ENCODE measurements around the gene FHOD3.
"Not testable (repeated sequence)": the region's sequence is repeated elsewhere in the genome, so short reads cannot be mapped to it uniquely, and the experiment has no call there.

Gene FHOD3

DNA sequence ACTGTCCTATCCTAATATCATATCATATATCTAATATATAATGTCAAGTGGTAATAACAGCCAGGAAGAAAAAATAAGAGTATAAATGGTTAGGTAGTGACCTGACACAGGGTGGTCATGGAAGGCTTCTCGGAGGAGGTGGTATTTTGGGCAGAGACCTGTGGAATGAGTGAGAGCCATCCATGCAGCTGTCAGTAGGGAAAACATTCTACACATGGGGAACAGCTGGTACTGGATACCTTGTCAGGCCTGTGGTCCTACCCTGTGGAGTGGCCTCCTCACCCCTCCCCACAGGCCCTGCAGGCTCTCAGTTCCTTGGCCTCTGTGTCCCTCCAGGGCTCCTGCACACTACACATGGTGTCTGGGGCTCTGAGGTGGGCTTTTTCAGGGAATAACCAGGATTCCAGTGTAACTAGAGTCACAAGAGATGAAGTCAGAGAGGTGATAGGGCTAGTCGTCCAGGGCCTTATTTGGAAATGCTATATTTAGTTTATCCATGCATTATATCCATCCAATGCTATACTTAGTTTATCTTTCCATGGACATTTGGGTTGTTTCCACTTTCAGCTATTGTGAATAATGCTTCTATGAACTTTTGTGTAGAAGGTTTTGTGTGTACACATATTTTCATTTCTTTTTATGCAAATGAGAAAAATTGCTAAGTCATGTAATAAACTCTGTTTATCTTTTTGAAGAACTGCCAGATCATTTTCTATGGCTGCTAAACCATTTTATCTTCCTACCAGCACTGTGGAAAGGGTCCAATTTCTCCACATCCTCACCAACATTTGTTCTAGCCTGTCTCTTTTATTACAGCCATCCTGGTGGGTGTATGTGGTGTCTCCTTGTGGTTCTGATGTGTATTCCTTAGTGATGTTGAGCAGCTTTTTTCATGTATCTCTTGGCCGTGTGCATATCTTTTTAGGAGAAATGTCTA lies 455.7 kb downstream of the FHOD3 start:
- no peak for DNase-seq (ENCODE audit: low read depth in 3 of 3)

DNA sequence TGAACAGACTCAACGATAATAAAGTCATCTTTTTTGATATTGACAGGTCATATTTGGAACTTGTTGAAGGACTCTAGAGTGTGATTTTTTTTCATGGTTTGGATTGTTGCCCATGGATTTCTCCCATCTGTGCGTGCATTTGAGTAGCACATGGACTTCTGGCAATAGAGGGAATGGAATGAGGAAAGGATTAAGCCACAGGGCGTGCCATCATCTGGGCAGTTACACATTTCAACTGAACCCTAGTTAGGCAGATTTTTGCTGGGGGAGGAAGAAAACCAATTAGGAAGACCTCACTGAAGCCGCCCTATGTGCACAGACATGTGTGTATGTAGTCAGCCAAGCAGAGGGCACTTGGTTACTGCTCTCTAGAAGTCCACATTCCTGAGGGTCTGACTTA lies 458.7 kb downstream of the FHOD3 start:
- DNase-seq (ENCODE audit: low read depth in 3 of 3), result no peak

DNA sequence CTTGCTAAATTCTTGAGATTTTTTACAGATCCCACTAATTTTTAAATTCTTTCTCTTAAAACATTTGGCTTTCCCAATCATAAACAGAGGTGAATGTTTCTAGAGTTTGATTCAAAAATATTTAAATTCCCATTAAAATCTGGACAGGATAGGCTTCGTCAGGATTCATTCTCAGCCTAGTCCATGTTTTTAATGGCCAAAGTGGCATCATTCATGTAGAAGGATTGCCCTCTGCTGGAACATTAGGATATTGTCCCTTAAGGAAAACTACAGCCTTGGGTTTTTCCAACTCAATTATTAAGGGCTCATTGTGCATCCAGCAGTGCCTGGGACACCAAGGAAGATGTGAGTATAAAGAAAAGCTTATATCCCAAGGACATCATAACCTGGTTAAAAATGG lies 459.6 kb downstream of the FHOD3 start:
- no peak for DNase-seq (ENCODE audit: low read depth in 3 of 3)

DNA sequence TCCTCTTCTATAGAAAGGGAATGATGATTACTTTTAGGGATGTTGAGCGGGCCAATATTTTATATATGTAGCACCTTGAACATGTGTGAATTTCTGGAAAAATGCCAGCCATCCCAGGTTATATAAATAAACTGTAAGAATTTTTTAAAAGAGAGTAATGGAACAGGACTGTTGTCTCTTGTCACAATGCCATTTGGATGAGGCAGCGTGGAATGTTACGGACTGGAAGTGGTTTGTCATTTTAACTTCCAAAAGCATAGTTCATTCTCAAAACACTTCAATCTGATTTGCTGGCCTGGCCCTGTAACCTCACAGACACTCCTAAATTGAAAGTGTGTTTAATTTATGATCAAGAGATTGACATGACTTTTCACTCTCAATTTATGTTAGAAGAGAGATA lies 460.5 kb downstream of the FHOD3 start:
- DNase-seq (ENCODE audit: low read depth in 3 of 3), result no peak

DNA sequence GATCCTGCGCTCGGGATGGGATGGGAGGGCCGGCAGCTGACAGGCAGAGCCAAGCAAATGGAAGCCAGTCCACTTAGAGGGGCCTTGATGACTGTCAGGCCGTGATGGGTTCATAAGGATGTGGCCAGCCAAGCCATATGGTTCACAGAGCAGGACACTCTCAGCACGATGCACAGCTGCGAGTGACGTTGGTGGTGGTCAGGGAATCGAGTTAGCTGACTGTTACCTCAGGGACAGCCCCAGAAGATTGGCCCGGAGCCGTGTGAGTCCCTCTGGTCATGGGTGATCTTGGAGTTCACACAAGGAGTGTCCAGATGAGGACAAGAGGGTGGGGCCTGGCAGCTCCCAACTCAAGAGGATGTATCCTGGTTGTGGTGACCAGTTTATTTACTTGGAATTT lies 461.1 kb downstream of the FHOD3 start:
- DNase-seq (ENCODE audit: low read depth in 3 of 3), result no peak

DNA sequence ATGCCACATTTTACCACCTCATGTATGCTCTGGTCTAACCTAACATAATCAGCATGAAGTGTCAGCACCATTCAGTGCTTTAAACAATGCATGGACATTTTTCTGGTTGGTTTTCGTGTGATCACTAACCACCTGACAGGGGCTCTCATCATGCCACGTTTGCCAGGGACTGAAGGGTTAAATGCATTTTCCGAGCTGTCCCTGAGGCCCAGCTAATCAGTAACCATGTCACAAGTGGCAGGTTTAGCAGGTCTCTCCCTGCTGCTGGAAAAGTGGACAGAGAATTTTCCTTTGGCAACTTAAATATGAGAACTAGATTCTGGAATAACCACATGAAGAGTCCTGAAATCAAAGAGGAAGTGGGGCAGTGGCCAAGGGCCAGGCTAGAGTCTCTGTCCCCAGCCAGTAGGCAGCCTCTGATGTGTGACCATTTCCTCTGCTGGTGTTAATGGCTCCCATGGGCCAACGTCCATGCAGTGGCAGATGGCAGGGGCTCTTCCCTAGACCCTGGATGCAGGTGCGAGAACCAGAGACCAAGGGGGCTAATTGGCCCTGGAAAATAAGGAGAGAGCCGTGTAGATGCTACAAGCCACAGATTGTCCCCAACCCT lies 461.8 kb downstream of the FHOD3 start:
- DNase-seq (ENCODE audit: low read depth in 3 of 3), result no peak

DNA sequence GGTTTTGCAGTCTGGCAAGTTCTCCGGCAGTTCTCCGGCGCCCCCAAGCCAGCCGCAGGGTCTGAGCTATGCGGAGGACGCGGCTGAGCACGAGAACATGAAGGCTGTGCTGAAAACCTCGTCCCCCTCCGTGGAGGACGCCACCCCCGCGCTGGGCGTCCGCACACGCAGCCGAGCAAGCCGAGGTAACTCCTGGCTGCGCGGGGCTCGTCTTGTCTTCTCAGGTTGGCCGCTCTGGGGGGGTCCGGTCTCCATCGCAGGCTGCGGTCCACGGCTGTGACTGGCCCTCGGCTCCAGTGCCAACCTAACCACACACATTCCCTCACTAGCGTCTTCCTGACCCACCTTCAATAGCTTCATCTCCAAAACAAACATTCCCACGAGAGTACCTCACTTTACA lies 463.1 kb downstream of the FHOD3 start:
- no peak for DNase-seq (ENCODE audit: low read depth in 3 of 3)

DNA sequence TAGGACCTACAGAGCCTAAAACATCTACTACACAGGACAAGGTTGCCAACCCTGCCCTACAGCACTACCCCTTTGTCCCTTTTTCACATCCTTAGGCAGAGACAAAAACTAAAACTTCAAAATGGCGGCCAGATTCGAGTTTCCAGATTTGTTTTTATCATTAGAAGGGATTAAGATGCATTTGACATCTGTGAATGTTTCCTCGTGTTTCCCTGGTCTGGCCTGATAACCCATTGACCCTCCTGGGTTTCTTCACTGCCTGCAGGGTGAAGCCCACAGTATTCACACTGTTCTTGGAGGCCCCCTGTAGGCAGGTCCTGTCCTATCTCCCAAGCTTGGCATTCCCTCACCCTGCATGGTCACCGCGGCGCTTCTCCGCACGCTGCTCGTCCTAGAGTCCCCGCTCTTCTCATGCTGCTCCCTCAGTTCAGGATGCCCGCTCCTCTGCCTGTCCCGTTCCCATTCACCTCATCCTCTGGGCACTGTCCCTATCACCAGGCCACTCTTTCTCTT lies 463.7 kb downstream of the FHOD3 start:
- DNase-seq (ENCODE audit: low read depth in 3 of 3), result no peak

DNA sequence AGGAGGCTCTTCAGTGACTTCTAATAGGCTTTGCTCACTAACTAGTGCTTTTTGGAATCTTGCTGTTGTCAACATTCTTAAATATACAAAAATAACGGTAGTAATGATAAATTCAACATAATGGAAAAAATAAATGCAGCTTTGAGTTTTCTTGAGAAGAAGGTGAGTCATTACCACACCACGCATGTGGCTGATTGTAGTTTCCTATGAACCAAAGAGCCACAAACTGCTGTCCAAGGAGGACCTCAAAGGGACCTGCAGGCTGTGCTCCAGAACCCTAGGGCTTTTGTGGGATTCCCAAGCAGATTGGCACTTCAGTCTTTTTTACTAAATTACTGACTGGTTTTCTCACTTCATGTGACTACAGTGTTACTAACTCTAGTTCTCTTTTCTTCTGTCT lies 464.6 kb downstream of the FHOD3 start:
- DNase-seq (ENCODE audit: low read depth in 3 of 3), result no peak

DNA sequence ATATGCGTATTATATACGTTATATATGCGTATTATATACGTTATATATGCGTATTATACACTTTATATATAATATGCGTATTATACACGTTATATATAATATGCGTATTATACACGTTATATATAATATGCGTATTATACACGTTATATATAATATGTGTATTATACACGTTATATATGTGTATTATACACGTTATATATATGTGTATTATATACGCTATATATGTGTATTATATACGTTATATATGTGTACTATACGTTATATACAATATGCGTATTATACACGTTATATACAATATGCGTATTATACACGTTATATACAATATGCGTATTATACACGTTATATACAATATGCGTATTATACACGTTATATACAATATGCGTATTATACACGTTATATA lies 465.5 kb downstream of the FHOD3 start:
- DNase-seq (ENCODE audit: low read depth in 3 of 3), result not testable (repeated sequence)

DNA sequence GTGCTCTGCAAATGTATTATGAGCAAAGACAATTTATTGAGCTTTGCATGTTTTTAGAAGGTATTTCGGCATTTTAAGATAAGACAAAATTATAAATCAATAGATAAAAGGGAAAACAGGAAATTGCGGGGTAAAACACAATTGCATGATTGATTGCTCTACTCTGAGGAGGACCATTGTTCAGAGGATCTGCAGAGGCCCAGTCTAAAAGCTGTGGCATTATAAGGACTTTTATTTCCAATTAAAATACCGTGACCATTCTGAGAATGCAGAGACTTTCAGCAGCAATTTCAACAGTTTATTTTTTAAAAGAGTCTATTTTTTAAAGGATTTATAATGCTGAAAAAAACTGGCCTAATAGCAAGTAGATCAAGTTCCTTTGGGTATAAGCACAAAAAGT lies 469.3 kb downstream of the FHOD3 start:
- no peak for DNase-seq (ENCODE audit: low read depth in 3 of 3)

DNA sequence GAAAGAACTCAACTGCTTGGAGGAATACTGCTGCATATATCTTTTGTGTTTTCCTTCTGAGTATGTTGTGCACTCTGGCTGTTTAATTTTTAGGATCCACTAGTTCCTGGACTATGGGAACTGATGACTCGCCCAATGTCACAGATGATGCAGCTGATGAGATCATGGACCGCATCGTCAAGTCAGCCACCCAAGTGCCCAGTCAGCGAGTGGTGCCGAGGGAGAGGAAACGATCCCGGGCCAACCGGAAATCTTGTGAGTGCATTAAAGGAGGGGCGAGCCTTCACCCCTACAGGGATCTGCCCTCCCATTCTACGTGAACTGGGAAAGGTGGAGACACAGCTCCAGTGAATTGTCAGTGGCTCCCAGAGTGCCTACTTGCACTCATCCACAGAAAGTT lies 471.7 kb downstream of the FHOD3 start:
- DNase-seq (ENCODE audit: low read depth in 3 of 3), result no peak

DNA sequence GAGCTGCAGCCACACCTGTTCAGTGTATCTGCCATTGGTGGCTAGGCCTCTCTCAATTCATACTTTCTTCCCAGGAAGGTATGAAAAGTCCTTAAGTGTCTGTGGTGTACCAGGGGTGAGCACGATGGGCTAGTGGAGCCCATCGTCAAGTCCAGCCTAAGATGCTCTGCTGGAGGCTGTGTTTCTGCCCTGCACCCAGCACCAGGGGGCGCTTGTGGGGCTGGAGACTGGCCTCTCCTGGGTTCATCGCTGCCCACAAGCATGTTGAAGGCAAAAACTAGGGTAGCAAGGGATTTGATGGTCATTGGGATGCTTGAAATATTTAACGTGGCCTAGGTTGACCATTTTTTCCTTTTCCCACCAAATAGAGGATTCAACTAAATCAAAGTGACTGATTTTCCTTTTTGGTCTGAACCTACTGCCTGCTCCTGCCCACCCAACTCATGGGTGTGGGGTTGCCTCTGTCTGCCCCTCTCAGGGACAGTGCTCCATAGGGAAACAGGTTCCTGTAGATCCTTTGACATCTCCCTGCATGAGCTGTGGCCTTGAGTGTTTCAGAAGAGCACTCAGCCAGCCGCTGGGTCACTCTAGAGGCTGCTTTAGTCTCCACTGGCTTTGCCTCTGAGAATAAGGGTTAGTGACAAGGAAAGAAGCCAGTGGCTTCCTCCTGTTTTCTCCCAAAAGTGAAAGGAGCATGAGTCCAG lies 472.2 kb downstream of the FHOD3 start:
- no peak for DNase-seq (ENCODE audit: low read depth in 3 of 3)

DNA sequence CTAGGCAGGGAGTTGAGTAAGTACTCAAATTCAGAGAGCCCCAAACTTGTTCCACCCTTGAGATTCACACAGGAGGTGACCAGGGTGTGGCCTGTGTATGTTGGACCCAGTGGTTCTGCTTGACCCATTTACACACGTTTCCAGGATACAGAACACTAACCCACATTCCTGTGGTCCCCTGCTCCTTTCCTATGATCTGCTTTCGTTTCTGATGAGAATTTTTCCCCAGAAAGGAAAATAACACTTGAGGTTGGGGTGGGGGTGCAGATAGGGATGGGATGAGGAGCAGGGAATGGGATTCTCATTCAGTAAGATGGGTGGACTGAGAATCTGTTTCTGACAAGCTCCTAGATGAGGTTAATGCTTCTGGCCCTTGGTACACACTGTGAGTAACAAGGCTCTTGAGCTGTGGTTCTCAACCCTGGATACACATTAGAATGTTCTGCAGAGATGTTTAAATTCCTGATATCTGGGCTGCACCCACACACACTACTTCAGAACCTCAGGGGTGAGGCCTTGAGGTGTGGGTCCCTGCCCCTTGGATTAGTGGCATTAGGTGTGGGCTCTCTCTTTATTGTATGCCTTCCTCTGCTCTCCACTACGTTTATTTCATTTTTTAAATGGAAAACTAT lies 472.9 kb downstream of the FHOD3 start:
- no peak for DNase-seq (ENCODE audit: low read depth in 3 of 3)

DNA sequence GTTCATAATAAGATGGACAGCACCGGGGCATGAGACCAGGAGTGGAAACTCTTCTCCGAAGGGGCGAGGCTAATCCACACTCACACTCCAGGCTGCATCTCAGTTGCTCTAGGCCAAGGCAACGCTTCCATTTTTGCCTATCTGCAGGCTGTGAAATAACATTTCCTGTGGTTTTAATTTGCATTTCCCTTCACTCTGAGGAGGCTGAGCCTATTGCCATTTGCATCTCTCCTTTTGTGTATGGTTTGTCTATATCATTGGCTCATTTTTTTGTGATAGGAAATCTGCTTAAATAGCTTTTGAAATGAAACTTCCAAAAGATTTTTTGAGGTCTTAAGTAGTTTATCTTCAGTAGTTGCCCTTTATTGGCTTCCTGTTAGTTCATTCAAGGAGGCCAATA lies 473.7 kb downstream of the FHOD3 start:
- DNase-seq (ENCODE audit: low read depth in 3 of 3), result no peak

DNA sequence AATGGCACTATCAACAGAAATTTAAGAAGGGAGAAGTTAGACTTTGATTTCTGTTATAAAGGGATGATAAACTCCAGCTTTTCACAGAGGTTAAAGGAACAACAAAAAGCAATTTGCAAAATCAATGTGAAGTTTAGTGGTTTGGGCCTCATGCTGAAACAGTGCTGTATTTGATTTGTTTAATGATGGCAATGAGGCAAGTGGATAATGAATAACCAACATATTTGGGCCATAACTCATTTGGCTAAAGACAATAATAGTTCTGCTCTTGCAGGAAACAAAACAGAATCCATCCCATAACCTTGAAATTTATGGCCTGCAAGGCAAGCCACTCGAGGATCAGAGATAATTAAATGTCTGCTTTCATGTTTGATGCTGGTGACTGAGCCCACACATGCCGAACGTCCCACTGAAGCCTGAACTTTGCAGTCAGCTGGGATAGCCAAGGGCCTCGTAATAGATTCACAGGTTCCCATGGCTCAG lies 474.8 kb downstream of the FHOD3 start:
- DNase-seq (ENCODE audit: low read depth in 3 of 3), result no peak

DNA sequence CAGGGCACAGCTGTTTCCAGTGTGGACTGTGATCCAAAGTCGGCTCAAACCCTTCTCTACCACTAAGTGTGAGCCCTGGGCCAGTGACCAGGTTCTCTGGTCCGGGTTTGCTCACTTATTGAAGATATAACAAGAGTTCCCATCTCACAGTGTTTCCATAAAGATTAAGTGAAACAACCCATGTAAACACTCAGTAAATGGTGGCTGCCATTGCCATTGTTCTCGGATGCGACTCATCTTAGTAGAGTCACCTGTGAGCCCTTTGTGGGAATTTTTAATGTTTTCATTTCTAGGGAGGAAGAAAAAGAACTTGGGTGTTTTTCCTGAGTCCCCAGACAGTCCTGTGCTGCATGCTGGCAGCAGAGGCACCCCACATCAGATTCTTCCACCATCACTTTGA lies 477.9 kb downstream of the FHOD3 start:
- DNase-seq (ENCODE audit: low read depth in 3 of 3), result no peak

DNA sequence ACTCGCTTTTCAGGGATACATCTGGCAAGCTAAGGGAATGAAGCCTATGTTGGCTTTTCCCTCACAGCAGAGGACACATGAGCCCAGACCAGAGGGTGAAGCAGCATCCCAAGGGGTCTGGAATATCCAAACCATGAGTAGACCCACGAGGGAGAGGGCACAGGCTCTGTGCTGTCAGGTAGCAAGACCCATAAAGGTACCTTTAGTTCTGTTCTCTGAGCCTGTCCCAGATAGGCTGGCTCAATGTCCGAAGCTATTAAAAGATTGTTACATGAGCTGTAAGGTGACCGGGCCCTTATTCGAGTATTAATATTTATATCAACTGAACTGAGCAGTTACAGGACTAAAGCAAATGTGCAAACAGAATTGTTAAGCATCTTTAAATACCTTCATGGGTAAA lies 479.1 kb downstream of the FHOD3 start:
- DNase-seq (ENCODE audit: low read depth in 3 of 3), result no peak

DNA sequence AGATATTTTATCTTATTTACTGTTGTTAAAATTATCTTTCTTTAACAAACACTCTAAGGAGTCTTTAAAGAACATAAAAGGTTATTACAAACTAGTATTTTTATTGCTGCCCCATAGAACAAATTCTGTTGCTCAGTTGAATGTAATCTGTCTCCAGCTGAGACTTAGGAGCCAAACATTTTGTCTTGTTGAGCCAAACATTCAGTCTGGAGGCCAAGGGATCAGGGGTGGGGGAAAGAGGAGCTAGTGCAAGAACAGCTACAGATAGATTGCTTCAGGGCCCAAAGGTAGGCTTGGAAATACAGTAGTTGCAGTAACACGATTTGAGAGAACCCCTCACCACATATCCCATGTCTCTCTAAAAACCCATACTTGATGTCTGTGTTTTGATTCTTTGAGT lies 480.1 kb downstream of the FHOD3 start:
- no peak for DNase-seq (ENCODE audit: low read depth in 3 of 3)

DNA sequence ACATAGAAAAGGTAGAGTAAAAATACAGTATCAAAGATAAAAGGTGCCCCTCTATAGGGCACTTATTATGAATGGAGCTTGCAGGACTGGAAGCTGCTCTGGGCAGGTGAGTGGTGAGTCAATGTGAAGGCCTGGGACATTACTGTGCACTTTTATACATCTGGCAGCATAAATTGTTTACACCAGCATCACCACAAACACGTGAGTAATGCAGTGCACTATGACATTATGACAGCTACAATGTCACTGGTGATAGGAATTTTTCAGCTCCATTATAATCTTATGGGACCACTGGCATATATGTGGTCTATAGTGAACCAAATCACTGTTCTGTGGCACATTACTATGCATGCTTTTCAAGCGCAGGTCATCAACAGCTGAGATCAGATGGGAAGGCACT lies 483.2 kb downstream of the FHOD3 start:
- DNase-seq (ENCODE audit: low read depth in 3 of 3), result no peak

DNA sequence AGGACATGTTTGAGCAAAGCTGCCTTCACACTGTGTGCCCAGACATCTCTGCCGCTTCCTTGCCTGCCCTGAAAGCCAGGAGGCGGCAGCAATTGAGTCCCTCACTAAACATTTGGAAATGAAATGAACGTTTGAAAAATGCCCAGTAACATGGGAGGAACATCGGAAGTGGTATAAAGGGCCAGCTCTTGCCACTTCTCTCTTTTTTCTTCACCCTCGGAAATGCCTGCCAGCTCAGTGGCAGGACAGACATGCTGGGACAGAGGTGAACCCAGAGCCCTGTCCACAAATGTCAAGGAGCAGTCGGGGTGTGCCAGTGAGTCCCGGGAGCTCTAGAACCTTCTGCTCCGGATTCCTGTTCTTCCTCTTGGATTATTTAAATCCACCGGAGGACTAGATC lies 485.2 kb downstream of the FHOD3 start:
- no peak for DNase-seq (ENCODE audit: low read depth in 3 of 3)

DNA sequence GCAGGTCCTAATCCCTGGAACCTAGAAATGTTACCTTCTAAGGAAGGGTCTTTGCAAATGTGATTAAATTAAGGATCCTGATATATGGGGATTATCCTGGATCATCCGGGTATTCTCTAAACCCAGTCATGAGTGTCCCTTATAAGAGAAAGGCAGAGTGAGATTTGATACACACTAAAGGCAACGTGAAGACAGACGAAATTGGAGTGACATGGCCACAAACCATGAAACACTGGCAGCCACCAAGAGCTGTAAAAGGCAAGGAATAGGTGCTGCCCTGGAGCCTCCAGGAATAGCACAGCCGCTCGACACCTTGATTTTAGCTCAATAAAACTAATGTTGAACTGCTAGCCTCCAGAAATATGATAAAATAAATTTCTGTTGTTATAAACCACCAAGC lies 486.3 kb downstream of the FHOD3 start:
- no peak for DNase-seq (ENCODE audit: low read depth in 3 of 3)

Data from stimulated activated CD4-positive, alpha-beta T cell treated with anti-CD3 and anti-CD28 coated beads, TNF-alpha, amount 100 ng/mL, for 4 hours (primary cell).